HG02943 (cell line): ENCODE results near the gene CLEC4E.
"Not testable (repeated sequence)": the region's sequence is repeated elsewhere in the genome, so short reads cannot be mapped to it uniquely, and the experiment has no call there.

Experiments used
- ATAC-seq: cut with Tn5 transposase; IDR thresholded peaks from one replicate; pipeline ENCODE4 v1.9.1; 2021; ENCODE audit warnings: mild to moderate bottlenecking, low read depth, moderate library complexity; ENCODE audit not compliant: unreplicated experiment

The CLEC4E gene

DNA sequence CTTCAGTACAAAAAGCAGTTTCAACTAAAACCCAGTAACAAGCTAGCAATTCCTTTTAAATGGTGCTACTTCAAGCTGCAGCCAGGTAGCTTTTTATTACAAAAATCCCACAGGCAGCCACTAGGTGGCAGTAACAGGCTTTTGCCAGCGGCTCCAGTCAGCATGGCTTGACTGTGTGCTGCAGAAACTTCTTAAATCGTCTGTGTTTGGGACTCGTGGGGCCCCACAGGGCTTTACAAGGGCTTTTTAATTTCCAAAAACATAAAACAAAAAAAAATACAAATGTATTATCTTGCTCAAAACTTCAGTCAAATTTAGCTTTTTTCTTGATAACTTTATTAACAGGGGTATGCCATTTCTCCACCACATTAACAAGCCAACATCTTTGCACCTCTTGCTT, 3.6 kb upstream of the CLEC4E start:
- ATAC-seq: no peak

DNA sequence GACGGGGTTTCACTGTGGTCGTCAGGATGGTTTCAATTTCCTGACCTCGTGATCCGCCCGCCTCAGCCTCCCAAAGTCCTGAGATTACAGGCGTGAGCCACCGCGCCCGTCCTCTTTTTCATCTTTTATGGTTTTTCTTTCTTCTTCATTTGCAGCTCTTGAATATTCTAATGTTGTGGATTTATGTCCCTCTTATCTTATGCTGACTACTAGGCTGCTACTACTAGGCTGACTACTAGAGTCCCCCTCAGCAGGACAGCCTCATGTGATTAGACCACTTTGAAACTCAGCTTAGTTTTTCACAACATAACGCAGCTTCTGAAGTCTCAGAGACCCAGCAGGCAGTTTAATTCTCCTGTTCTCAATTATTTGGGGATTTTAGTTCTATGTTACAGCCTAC, 857 bp upstream of the CLEC4E start:
- no peak for ATAC-seq

DNA sequence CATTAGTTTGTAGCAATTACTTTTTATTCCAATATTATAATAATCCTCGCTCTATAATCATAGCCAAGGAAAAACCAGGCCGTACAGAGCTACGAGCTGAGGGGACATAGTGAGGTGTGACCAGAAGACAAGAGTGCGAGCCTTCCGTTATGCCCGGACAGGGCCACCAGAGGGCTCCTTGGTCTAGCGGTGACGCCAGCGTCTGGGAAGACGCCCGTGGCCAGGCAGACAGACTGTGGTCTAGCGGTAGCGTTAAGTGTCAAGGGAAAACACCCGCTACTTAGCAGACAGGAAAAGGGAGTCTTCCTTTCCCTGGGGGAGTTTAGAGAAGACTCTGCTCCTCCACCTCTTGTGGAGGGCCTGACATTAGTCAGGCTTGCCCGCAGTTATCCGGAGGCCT, 2.9 kb downstream of the CLEC4E start:
- not testable (repeated sequence) for ATAC-seq

DNA sequence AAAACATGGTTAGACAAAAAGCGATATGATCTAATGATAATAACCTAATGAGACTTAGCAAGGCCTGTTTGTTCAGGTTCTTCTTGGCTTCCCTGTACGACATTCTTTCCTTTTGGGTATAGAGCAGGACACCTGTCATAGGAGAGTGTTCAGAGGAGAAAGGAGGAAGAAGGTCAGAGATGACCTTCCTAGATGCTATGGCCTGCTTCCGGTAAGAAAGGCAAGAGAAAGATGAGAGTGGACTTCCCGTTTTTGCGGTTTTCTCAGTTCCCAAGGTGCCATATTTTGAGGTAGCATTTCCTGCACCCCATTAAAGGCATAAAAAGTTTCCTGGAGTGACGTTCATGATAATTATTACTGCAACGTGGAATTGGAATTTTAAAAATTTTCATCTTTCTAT, 8.7 kb downstream of the CLEC4E start:
- ATAC-seq: no peak

DNA sequence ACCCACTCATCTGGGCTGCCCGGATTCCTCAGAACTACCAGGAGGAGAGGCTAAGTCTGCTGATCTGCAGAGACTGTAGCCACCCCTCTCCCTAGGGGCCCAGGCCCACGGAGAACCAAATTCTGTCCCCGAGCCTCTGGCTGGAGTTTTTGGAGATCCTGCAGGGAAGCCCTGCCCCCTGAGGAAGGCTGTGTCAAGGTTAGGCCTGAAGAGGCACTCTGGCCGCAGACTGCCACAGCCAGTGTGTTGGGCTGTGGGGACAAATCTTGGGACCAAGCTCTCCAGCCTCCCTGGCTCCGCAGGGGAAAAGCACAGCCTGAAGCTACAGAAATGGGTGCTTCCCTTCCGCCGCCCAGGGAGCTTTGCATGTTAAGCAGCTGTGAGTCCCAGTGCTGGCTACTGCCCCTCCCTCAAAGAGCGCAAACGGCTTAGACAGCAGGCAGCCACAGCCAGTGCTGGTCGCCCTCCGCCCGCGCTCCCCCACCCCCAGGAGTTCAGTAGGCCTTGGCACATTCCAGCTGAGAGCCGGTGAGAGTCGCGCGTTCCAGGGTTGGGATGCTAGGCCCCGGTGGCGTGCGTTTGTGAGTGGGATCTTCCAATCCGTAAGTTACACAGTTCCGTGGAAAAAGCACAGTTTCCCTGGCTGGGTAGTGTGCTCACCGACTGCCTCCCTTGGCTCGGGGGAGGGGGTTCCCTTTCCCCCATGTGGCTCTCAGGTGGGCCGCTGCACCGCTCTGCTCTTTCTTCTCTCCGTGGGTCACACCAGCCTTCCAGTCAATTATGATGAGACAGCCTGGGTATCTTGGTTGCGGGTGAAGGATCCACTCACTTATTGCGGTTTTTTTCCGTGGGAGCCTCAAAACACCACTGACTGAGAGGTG, 13.2 kb downstream of the CLEC4E start:
- ATAC-seq: no peak

DNA sequence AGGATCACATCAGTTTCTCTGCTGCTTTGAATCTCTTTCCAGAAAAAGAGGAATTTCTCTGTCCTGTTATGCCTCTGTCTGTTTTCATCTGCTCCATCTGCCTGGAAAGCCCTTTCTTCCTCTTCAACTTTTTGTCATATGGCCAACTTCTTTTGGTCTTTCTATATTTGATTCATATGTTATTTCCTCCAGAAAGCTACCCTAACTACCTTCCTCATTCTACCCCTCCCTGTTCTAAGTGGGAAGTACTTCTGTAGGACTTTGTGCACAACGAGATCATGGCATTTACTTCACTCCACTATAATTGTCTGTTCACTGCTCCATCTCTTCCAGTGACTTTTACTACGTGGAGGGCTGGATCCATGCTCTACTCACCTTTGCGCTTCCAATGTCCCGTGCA, 21.5 kb downstream of the CLEC4E start:
- ATAC-seq: no peak

DNA sequence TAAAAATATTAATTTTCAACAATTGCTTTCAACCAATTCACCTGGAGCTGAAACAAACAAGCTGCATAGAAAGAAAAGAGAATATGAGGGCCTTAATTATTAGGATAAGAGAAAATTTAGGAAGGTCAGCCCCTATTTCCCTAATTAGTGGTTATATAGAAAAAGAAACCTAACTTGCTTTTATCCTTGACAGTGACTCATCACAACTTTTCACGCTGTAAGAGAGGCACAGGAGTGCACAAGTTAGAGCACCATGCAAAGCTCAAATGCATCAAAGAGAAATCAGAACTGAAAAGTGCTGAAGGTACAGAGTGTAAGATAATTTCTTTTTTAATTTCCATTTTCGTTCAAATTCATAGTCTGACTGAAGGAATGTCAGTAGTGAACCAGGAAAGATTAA, 22.7 kb downstream of the CLEC4E start:
- ATAC-seq: no peak

DNA sequence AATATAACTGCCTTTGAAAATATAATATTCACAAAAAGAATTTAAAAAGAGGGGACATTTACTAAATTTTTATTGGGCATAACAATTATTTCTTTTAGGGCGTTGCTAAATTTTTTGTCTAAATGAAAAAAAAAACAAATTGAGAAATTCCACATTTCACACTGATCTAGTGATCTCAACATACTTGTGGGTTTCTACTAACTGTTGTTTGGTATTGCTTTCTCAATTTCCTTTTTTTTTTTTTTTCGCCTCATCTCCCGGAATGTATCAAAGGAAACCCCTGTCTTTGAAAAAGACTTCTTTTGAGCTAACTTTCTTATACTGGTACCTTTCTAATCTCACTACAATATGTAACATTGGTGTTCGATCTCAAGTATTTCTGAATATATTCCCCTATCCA, 27.4 kb downstream of the CLEC4E start, which contains the start of gene CLEC4D:
Gene CLEC4D (plus strand): TSS at position 248 of the 400 bp plus-strand sequence. CDS start 230 bp downstream, outside the sequence.
- no peak for ATAC-seq

DNA sequence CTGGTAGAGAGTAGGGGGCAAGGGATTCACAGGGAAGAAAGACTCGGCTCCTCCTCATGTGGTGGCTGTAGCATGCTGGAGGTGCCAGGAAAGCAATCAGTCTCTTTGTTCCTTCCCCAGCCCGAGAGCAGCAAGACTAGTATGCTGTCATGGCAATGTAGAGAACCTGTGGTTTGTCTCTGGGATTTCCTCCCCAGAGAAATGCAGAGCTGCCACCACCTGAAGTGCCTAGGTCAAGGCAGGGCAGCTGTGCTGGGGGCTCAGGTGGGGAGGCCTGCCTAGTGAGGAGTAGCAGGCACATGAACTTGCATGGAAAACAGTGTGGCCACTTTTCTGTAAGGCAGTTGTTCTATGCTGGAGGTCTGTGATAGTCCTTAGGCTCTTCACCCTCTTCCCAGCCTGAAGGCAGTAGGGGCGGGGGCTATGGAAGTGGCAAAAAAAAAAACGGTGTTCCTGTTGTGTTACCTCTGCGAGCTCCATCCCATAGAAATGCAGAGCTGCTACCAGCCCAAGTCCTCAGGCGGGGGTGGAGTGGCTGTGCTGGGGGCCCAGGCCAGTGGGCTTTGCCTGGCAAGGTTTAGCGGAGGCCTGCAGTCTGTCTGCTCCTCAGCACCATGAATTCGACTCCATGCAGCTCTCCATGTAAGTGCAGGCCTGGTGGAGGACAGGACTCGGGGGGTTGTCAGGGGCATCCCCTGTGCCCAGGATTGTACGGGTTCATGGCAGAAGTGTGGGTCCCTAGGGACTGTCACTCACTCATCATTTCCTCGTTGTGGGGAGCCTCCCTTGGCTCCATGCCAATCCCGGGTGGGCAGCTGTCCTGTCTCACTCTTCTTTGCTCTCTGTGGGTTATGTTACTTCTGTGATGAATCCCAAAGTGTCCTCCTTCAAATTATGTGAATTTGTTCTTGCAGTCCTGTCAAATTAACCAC, 31.5 kb downstream of the CLEC4E start:
- ATAC-seq: no peak

DNA sequence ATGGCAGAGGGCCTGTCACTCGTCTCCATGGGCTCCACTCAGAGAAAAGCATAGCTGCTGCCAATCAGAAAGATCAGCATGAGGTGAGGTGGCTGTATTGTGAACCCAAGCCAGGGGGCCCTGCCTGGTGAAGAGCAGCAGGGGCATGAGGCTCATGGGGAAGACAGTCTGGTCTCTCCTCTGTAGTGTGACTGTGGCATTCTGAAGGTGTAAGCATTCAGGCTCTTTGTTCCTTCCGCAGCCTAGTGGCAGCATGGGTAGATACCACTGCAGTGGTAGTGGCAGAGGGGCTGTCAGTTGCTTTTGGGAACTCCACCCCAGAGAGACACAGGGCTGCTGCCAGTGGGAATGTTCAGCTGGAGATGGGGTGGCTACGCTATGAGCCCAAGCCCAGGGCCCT, 32.5 kb downstream of the CLEC4E start:
- no peak for ATAC-seq

DNA sequence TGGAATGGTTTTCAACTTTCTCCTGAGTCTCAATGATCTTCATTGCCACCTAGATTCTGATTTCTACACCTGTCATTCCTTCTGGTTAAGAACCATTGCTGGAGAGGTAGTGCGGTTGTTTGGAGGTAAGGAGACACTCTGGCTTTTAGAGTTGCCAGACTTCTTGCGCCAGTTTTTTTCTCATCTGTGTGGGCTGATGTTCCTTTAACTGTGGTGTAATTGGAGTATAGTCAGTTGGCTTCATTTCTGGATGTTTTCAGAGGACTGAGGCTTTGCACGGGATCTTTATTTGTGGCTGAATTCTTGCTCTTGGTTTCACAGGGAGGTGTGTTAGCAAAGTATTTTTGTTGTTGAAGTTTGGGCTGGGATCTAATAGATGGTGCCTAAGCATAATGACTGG, 33.1 kb downstream of the CLEC4E start:
- ATAC-seq: no peak

DNA sequence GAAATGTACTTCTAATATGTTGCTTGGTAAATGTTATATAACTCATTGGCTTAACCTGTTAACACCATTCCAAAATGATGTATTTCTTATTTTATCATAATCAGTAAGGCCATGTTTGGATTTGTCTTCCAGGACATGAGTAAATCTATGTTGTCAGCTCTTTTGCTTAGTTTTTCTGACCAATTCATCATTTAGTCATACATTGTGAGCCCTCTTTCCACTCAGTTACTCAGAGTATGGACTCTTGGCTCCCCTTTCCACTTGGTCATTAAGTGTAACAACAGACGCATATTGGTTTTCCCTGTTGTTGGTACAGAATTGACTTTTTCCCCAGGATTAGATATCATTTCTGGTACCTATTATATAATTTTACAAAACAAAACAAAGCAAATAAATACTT, 36.4 kb downstream of the CLEC4E start:
- ATAC-seq: no peak

DNA sequence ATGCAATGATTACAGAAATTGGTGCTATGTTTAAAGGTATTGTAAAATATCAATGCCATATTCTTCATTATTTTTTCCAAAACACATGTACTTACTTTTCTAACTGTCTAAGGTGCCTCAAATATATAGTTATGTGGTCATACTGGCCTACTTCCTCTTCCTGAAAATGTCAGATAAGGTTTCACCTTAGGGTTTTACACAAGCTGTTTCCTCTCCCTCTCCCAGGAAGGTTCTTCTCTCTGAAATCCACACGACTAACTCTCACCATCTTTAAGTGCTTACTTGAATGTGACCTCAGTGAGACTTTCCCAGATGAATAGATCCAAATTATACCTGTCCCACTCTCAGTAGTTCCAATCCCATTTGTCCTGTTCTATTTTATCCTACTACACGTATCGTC, 39.0 kb downstream of the CLEC4E start:
- ATAC-seq: no peak

DNA sequence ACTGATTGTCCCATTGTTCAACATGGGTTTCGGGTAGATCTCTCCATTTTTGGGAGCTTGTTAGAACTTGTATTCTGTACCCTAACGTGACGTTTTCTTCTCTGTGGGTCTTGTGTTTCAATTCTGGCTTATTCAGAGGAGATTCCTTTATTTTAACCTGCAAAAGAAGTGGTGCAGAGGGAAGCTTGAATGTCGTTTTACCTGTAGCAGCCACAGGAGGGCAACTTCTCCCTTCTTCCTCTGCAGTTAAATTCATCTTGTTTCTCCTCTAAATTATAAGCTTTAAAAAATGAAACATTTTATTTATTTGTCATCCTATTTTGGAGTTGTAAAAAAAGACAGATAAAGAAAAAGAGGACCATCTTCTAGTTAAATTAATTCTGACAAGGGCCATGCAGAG, 41.1 kb downstream of the CLEC4E start:
- no peak for ATAC-seq

DNA sequence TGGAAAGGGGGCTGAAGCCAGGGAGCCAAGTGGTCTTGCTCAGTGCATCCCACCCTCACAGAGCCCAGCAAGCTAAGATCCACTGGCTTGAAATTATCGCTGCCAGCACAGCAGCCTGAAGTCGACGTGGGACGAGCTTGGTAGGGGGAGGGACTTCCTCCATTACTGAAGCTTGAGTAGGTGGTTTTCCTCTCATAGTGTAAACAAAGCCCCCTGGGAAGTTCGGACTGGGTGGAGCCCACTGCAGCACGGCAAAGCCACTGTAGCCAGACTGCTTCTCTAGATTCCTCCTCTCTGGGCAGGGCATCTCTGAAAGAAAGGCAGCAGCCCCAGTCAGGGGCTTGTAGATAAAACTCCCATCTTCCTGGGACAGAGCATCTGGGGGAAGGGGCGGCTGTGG, 44.6 kb downstream of the CLEC4E start:
- not testable (repeated sequence) for ATAC-seq

DNA sequence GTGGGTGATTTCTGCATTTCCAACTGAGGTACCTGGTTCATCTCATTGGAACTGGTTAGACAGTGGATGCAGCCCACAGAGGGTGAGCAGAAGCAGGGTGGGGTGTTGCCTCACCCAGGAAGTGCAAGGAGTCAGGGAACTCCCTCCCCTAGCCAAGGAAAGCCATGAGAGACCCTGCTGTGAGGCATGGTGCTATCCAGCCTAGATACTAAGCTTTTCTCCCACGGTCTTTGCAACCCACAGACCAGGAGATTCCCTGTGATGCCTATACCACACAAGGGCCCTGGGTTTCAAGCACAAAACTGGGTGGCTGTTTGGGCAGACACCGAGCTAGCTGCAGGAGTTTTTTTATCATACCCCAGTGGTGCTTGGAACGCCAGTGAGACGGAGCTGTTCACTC, 45.0 kb downstream of the CLEC4E start:
- ATAC-seq: not testable (repeated sequence)

DNA sequence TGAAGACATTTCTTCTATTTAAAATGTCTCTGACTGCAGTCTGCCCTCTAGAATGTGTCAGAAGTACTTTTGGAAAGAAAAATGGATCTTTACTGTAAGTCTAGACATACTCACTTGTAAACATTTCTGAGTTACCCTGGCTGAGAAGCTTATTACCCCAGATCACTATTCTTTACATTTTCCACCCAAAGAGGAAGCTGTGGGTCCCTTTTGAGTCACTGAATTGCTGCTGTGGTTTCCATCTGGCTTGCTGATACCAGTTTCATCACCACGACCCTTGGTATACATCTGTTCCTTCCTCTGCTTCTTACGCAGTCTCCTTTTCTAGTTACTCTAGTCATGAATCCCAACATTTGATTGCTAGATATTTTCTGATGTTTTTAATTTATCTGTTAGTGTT, 47.6 kb downstream of the CLEC4E start:
- ATAC-seq: peak; percentile 96

DNA sequence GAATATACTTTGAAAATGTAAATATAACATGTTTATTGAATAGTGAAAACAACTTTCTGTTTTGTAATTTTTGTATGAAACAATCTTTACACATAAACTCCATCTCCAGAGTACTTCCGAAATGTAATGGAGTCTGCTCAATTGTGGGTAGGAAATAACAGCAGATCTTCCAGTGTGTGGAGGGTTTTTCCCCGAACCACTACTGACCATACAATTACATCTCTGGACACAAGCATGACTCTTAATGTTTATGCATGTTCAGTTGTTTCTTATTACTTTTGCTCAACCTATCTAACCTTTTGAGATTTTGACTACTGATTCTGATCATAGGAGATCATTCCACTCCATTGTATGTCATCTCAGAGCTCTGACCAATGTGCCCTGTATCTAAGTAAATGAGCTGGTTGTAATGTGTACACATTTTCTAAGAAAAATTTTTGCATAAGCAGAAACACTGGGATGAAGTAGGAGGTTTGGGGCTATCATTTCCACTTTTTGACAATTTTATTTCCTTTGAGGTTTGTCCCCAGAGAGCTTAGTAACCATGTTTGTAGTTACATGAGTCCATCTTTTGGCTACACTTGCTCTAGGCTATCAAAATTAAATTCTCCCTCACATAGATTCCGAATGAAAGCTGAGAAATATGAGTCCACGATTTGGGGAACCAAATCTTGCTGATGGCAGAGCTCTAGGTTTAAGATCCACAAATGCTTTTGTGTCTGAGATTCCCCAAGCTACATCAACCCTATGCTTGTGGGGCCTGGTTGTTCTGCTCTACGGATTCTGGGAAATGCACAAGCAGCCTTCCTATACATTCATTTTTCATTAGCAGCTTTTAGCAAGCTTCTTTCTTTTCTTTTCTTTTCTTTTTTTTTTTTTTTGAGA, 48.8 kb downstream of the CLEC4E start:
- no peak for ATAC-seq
